Uterus (tissue), 4 donors: Measurements from ENCODE around the gene UGT1A3. TPM values are rescaled to one million over a fixed set of nuclear protein-coding genes. Genes with fewer than 3 reads are reported as not detected.

ENCODE experiments used
- DNase-seq, 2 donors: peaks; one replicate each; pipeline ENCODE4 v3.0.0-alpha.2; 2019 to 2020
- H3K27ac ChIP-seq, 2 donors: fragments of 200-600 bp; sonication (generic); 1 replicate in 1 of 2; 2 replicates in 1 of 2; pipeline ENCODE4 v1.5.1; 2016 to 2018
- H3K27me3 ChIP-seq, 2 donors: fragments of 200-600 bp; sonication (generic); one replicate each; pipeline ENCODE4 v1.5.1; 2018 to 2019; ENCODE audit warnings: control low read depth in 1 of 2
- H3K36me3 ChIP-seq, 2 donors: fragments of 200-600 bp; sonication (generic); one replicate each; pipeline ENCODE4 v1.5.1; 2019; ENCODE audit warnings: control low read depth in 1 of 2
- H3K4me1 ChIP-seq, 2 donors: fragments of 200-600 bp; sonication (generic); one replicate each; pipeline ENCODE4 v1.5.1; 2018 to 2019; ENCODE audit warnings: control low read depth in 1 of 2
- H3K4me3 ChIP-seq, 2 donors: fragments of 200-600 bp; sonication (generic); 1 replicate in 1 of 2; 2 replicates in 1 of 2; pipeline ENCODE4 v1.5.1; 2018 to 2019; ENCODE audit warnings: mild to moderate bottlenecking in 1 of 2
- H3K9me3 ChIP-seq, 2 donors: fragments of 200-600 bp; sonication (generic); one replicate each; pipeline ENCODE4 v1.5.1; 2019; ENCODE audit warnings: control low read depth in 1 of 2
- CTCF ChIP-seq, 4 experiments: fragments of 200-600 bp in 2 of 4; fragments of 450-650 bp in 2 of 4; sonication (generic) in 2 of 4; IDR thresholded peaks; one replicate each; pipeline ENCODE4 v1.5.1; 2016 to 2019; ENCODE audit warnings: antibody characterized with exemption in 4 of 4, mild to moderate bottlenecking in 2 of 4, moderate library complexity in 1 of 4
- POLR2A ChIP-seq, 2 donors: fragments of 450-650 bp; IDR thresholded peaks; one replicate each; pipeline ENCODE4 v1.6.1; 2016; ENCODE audit warnings: antibody characterized with exemption in 2 of 2, mild to moderate bottlenecking in 1 of 2, moderate library complexity in 1 of 2
- intact Hi-C: fragments of 100-400 bp; cut with DNase I; formaldehyde crosslinking; loops from one replicate; pipeline ENCODE4 v1.15.1; 2023; ENCODE audit warnings: low total_unique reads
- total RNA-seq, 4 donors: library from RNA; depleted of rRNA in 3 of 4; stranded (reverse); fragments of >200 nt in 3 of 4; gene quantifications; one replicate each; pipeline versions ENCODE4 v1.1.0 to v1.2.4, GENCODE V29; 2014 to 2023
- donor health status: DM: yes; HTN: yes; CAD: no.

UGT1A3 gene
- total RNA-seq, 4 donors from 2014 or later, result not detected

GRCh38 chr2:233754872-233755611, 26.2 kb downstream of the UGT1A3 start:
- no peak overlapping the region for H3K27ac ChIP-seq
- no peak overlapping the region for H3K4me3 ChIP-seq
- intact Hi-C loops, result no loop called here
- no peaks in the 10 kb centered on the region for H3K36me3 ChIP-seq
- DNase-seq, result no peak
- TF ChIP-seq CTCF (IDR thresholded peaks at IDR 0.05) (no peak), POLR2A (IDR thresholded peaks at IDR 0.05) (no peak)
- no peaks in the 10 kb centered on the region for H3K4me1 ChIP-seq
- H3K9me3 ChIP-seq, result no peaks in the 10 kb centered on the region
- no peaks in the 10 kb centered on the region for H3K27me3 ChIP-seq

- intact Hi-C loops, result no loop called here
- Histone ChIP-seq H3K4me3 (no peak overlapping the region), H3K27me3 (no peaks in the 10 kb centered on the region), H3K9me3 (no peaks in the 10 kb centered on the region), H3K4me1 (no peaks in the 10 kb centered on the region), H3K36me3 (no peaks in the 10 kb centered on the region), H3K27ac (no peak overlapping the region)
- no peak for DNase-seq
- TF ChIP-seq CTCF (IDR thresholded peaks at IDR 0.05) (no peak), POLR2A (IDR thresholded peaks at IDR 0.05) (no peak)
Measured at GRCh38 chr2:233756429-233757081, 27.7 kb downstream of the UGT1A3 start.

GRCh38 chr2:233758141-233758540, 29.3 kb downstream of the UGT1A3 start:
- H3K4me1 ChIP-seq, result no peaks in the 10 kb centered on the region
- no peak for DNase-seq
- no peaks in the 10 kb centered on the region for H3K36me3 ChIP-seq
- H3K27me3 ChIP-seq, result no peaks in the 10 kb centered on the region
- H3K9me3 ChIP-seq, result no peaks in the 10 kb centered on the region
- no peak for TF ChIP-seq CTCF (IDR thresholded peaks at IDR 0.05)
- no peak for TF ChIP-seq POLR2A (IDR thresholded peaks at IDR 0.05)
- no peak overlapping the region for H3K4me3 ChIP-seq
- intact Hi-C loops, result no loop called here
- H3K27ac ChIP-seq, result no peak overlapping the region

GRCh38 chr2:233758849-233759248, 30.0 kb downstream of the UGT1A3 start:
- no peak for DNase-seq
- no peak overlapping the region for H3K27ac ChIP-seq

More at GRCh38 chr2:233758849-233759248, 30.0 kb downstream of the UGT1A3 start:
- Histone ChIP-seq H3K9me3 (no peaks in the 10 kb centered on the region), H3K4me3 (no peak overlapping the region), H3K4me1 (no peaks in the 10 kb centered on the region), H3K36me3 (no peaks in the 10 kb centered on the region), H3K27me3 (no peaks in the 10 kb centered on the region)
- TF ChIP-seq POLR2A (IDR thresholded peaks at IDR 0.05) (no peak), CTCF (IDR thresholded peaks at IDR 0.05) (no peak)
- intact Hi-C loops, result no loop called here
